Measurements from ENCODE around the gene CGRRF1. TPM values are rescaled to one million over a fixed set of nuclear protein-coding genes. Genes with fewer than 3 reads are reported as not detected.

Gene CGRRF1
- total RNA-seq, 5 donors from 2014 or later (not counting 1 experiment from before 2014, with no cell fraction given): 14.2 to 28.0 (median 14.9) TPM

- Histone ChIP-seq H3K4me1 (ENCODE audit: control insufficient read depth in 1 of 2, extremely low read depth in 1 of 2, insufficient read depth in 2 of 2, low read length in 2 of 2) (no peaks in the 10 kb centered on the region), H3K36me3 (ENCODE audit: control insufficient read depth in 2 of 2, extremely low read depth in 1 of 2, insufficient read depth in 1 of 2, low read length in 1 of 2) (no peaks in the 10 kb centered on the region), H3K4me3 (ENCODE audit: control insufficient read depth in 1 of 2, extremely low read depth in 1 of 2, low read length in 1 of 2) (no peak overlapping the region), H3K9me3 (no peaks in the 10 kb centered on the region), H3K27me3 (replicated peaks in 1 of 2; ENCODE audit: control insufficient read depth in 2 of 2, extremely low read depth in 1 of 2, insufficient read depth in 2 of 2, low read length in 1 of 2) (peaks cover 0 to 4% of the 10 kb centered on the region in 2 experiments), H3K27ac (ENCODE audit: low read length) (no peak overlapping the region)
- no peak for DNase-seq
- ChIA-PET POLR2A (no interaction called here), CTCF (no interaction called here)
- WGBS (ENCODE audit: insufficient coverage): no CpG with 5 or more reads among the region's 3 CpGs
- H3K27me3 Mint-ChIP-seq: peaks cover 2 to 12% of the 10 kb centered on the region in 2 donors
- no peak for ATAC-seq (replicated peaks in 1 of 4)
- no peaks in the 10 kb centered on the region for H3K4me1 Mint-ChIP-seq
- H3K9me3 Mint-ChIP-seq: peaks cover 0 to 7% (median 3%) of the 10 kb centered on the region in 3 donors
- H3K27ac Mint-ChIP-seq: no peak overlapping the region
- no peak overlapping the region for H3K4me3 Mint-ChIP-seq
- H3K36me3 Mint-ChIP-seq: peaks cover 7% of the 10 kb centered on the region
Observed at GRCh38 chr14:54577977-54578376, 68.3 kb downstream of the CGRRF1 start.

- no peaks in the 10 kb centered on the region for H3K4me1 Mint-ChIP-seq
- no peak overlapping the region for H3K27ac Mint-ChIP-seq
- Histone ChIP-seq H3K27ac (ENCODE audit: low read length) (no peak overlapping the region), H3K4me1 (ENCODE audit: control insufficient read depth in 1 of 2, extremely low read depth in 1 of 2, insufficient read depth in 2 of 2, low read length in 2 of 2) (no peaks in the 10 kb centered on the region), H3K9me3 (no peaks in the 10 kb centered on the region), H3K36me3 (ENCODE audit: control insufficient read depth in 2 of 2, extremely low read depth in 1 of 2, insufficient read depth in 1 of 2, low read length in 1 of 2) (no peaks in the 10 kb centered on the region), H3K27me3 (replicated peaks in 1 of 2; ENCODE audit: control insufficient read depth in 2 of 2, extremely low read depth in 1 of 2, insufficient read depth in 2 of 2, low read length in 1 of 2) (peaks cover 0 to 4% of the 10 kb centered on the region in 2 experiments), H3K4me3 (ENCODE audit: control insufficient read depth in 1 of 2, extremely low read depth in 1 of 2, low read length in 1 of 2) (no peak overlapping the region)
- peaks cover 2 to 11% of the 10 kb centered on the region in 2 donors for H3K27me3 Mint-ChIP-seq
- ChIA-PET CTCF (interaction anchor here (0.6 to 1.5 kb wide), 4 partner anchors 15 to 281 kb away, joined by 4 to 6 read pairs (median 6); no protein-coding TSS in a partner anchor), POLR2A (interaction anchor here in 1 of 2 donors (0.6 kb wide), 1 partner anchor 107 kb away, joined by 3 read pairs; no protein-coding TSS in a partner anchor)
- no peaks in the 10 kb centered on the region for H3K9me3 Mint-ChIP-seq
- WGBS (ENCODE audit: insufficient coverage): 50% methylated on average over 1 of the region's 1 CpG
- ATAC-seq (replicated peaks in 1 of 4) (no peak), DNase-seq (no peak)
- no peaks in the 10 kb centered on the region for H3K36me3 Mint-ChIP-seq
- no peak overlapping the region for H3K4me3 Mint-ChIP-seq
Observed at GRCh38 chr14:54579621-54580020, 69.9 kb downstream of the CGRRF1 start.

GRCh38 chr14:54580933-54581332 is 71.2 kb downstream of the CGRRF1 start:
- Histone ChIP-seq H3K4me3 (ENCODE audit: control insufficient read depth in 1 of 2, extremely low read depth in 1 of 2, low read length in 1 of 2) (no peak overlapping the region), H3K4me1 (ENCODE audit: control insufficient read depth in 1 of 2, extremely low read depth in 1 of 2, insufficient read depth in 2 of 2, low read length in 2 of 2) (no peaks in the 10 kb centered on the region), H3K27ac (ENCODE audit: low read length) (no peak overlapping the region), H3K36me3 (ENCODE audit: control insufficient read depth in 2 of 2, extremely low read depth in 1 of 2, insufficient read depth in 1 of 2, low read length in 1 of 2) (no peaks in the 10 kb centered on the region), H3K9me3 (no peaks in the 10 kb centered on the region), H3K27me3 (replicated peaks in 1 of 2; ENCODE audit: control insufficient read depth in 2 of 2, extremely low read depth in 1 of 2, insufficient read depth in 2 of 2, low read length in 1 of 2) (peaks cover 0 to 4% of the 10 kb centered on the region in 2 experiments)
- ATAC-seq (replicated peaks in 1 of 4) (no peak), DNase-seq (no peak)
- H3K27ac Mint-ChIP-seq: no peak overlapping the region
- H3K4me3 Mint-ChIP-seq: no peak overlapping the region
- H3K9me3 Mint-ChIP-seq: no peaks in the 10 kb centered on the region
- no peaks in the 10 kb centered on the region for H3K36me3 Mint-ChIP-seq
- peaks cover 2 to 8% of the 10 kb centered on the region in 2 donors for H3K27me3 Mint-ChIP-seq
- 93% methylated on average over 2 of the region's 3 CpGs for WGBS (ENCODE audit: insufficient coverage)
- POLR2A ChIA-PET: no interaction called here
- CTCF ChIA-PET: no interaction called here
- H3K4me1 Mint-ChIP-seq: no peaks in the 10 kb centered on the region

GRCh38 chr14:54582334-54582733 is 72.6 kb downstream of the CGRRF1 start:
- H3K9me3 Mint-ChIP-seq: no peaks in the 10 kb centered on the region
- DNase-seq: no peak
- Histone ChIP-seq H3K27ac (ENCODE audit: low read length) (no peak overlapping the region), H3K36me3 (ENCODE audit: control insufficient read depth in 2 of 2, extremely low read depth in 1 of 2, insufficient read depth in 1 of 2, low read length in 1 of 2) (no peaks in the 10 kb centered on the region), H3K27me3 (replicated peaks in 1 of 2; ENCODE audit: control insufficient read depth in 2 of 2, extremely low read depth in 1 of 2, insufficient read depth in 2 of 2, low read length in 1 of 2) (peaks cover 0 to 2% of the 10 kb centered on the region in 2 experiments), H3K9me3 (no peaks in the 10 kb centered on the region), H3K4me1 (ENCODE audit: control insufficient read depth in 1 of 2, extremely low read depth in 1 of 2, insufficient read depth in 2 of 2, low read length in 2 of 2) (no peaks in the 10 kb centered on the region), H3K4me3 (ENCODE audit: control insufficient read depth in 1 of 2, extremely low read depth in 1 of 2, low read length in 1 of 2) (no peak overlapping the region)
- ChIA-PET POLR2A (interaction anchor here (0.6 to 0.7 kb wide), 2 partner anchors 84 to 231 kb away, joined by 3 read pairs; no protein-coding TSS in a partner anchor), CTCF (interaction anchor here in 1 of 2 donors (1.3 kb wide), 1 partner anchor 8 kb away, joined by 3 read pairs; no protein-coding TSS in a partner anchor)
- no peaks in the 10 kb centered on the region for H3K36me3 Mint-ChIP-seq
- ATAC-seq (replicated peaks in 1 of 4): no peak
- 96% methylated on average over 7 of the region's 7 CpGs for WGBS (ENCODE audit: insufficient coverage)
- H3K27me3 Mint-ChIP-seq: peaks cover 0 to 5% of the 10 kb centered on the region in 2 donors
- no peak overlapping the region for H3K27ac Mint-ChIP-seq
- H3K4me3 Mint-ChIP-seq: no peak overlapping the region
- no peaks in the 10 kb centered on the region for H3K4me1 Mint-ChIP-seq

DNA sequence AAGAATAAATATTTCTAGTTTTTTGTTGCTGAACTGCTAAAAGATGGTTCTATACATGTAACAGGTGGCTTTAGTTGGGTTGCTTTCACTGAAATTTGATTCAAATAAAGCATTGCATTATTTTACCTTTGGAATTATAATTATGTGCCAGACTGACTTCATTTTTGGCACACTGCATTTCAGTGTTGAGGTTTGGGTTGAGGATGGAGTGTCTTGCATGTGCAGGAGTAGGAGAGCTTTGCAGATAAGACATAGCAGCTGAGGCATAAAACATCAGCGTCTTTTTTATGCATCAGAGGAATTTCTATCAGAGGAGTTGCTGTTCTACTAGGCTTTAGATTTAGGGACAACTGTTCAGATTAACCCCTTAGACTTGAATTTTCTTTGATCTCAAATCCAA is 74.4 kb downstream of the CGRRF1 start:
- Mint-ChIP-seq H3K4me3 (no peak overlapping the region), H3K9me3 (no peaks in the 10 kb centered on the region), H3K4me1 (no peaks in the 10 kb centered on the region), H3K27ac (no peak overlapping the region), H3K36me3 (no peaks in the 10 kb centered on the region), H3K27me3 (peaks cover 0 to 5% of the 10 kb centered on the region in 2 donors)
- no peak overlapping the region for H3K4me3 ChIP-seq (ENCODE audit: control insufficient read depth in 1 of 2, extremely low read depth in 1 of 2, low read length in 1 of 2)
- DNase-seq (no peak), ATAC-seq (replicated peaks in 1 of 4) (no peak)
- ChIA-PET POLR2A (no interaction called here), CTCF (no interaction called here)
- no peaks in the 10 kb centered on the region for H3K27me3 ChIP-seq (replicated peaks in 1 of 2; ENCODE audit: control insufficient read depth in 2 of 2, extremely low read depth in 1 of 2, insufficient read depth in 2 of 2, low read length in 1 of 2)
- H3K27ac ChIP-seq (ENCODE audit: low read length): no peak overlapping the region
- no CpG with 5 or more reads among the region's 1 CpG for WGBS (ENCODE audit: insufficient coverage)
- H3K9me3 ChIP-seq: no peaks in the 10 kb centered on the region
- H3K4me1 ChIP-seq (ENCODE audit: control insufficient read depth in 1 of 2, extremely low read depth in 1 of 2, insufficient read depth in 2 of 2, low read length in 2 of 2): no peaks in the 10 kb centered on the region
- H3K36me3 ChIP-seq (ENCODE audit: control insufficient read depth in 2 of 2, extremely low read depth in 1 of 2, insufficient read depth in 1 of 2, low read length in 1 of 2): no peaks in the 10 kb centered on the region

GRCh38 chr14:54585214-54585613 is 75.5 kb downstream of the CGRRF1 start:
- DNase-seq (no peak), ATAC-seq (replicated peaks in 1 of 4) (no peak)
- H3K27ac ChIP-seq (ENCODE audit: low read length): no peak overlapping the region
- H3K27me3 ChIP-seq (replicated peaks in 1 of 2; ENCODE audit: control insufficient read depth in 2 of 2, extremely low read depth in 1 of 2, insufficient read depth in 2 of 2, low read length in 1 of 2): no peaks in the 10 kb centered on the region
- H3K4me3 Mint-ChIP-seq: no peak overlapping the region
- no peak overlapping the region for H3K27ac Mint-ChIP-seq
- no CpG with 5 or more reads among the region's 3 CpGs for WGBS (ENCODE audit: insufficient coverage)
- no peaks in the 10 kb centered on the region for H3K9me3 Mint-ChIP-seq
- ChIA-PET POLR2A (no interaction called here), CTCF (no interaction called here)
- H3K36me3 ChIP-seq (ENCODE audit: control insufficient read depth in 2 of 2, extremely low read depth in 1 of 2, insufficient read depth in 1 of 2, low read length in 1 of 2): no peaks in the 10 kb centered on the region
- H3K27me3 Mint-ChIP-seq: peaks cover 0 to 5% of the 10 kb centered on the region in 2 donors
- no peaks in the 10 kb centered on the region for H3K36me3 Mint-ChIP-seq
- H3K4me3 ChIP-seq (ENCODE audit: control insufficient read depth in 1 of 2, extremely low read depth in 1 of 2, low read length in 1 of 2): no peak overlapping the region
- H3K4me1 ChIP-seq (ENCODE audit: control insufficient read depth in 1 of 2, extremely low read depth in 1 of 2, insufficient read depth in 2 of 2, low read length in 2 of 2): no peaks in the 10 kb centered on the region
- no peaks in the 10 kb centered on the region for H3K9me3 ChIP-seq
- no peaks in the 10 kb centered on the region for H3K4me1 Mint-ChIP-seq
